RWPE2 (cell line): ENCODE data around the gene POU2F3.
A peak's percentile ranks its signal among the peaks of the same experiment; 100 is the strongest.

Experiments
- ATAC-seq: fragments of 200-7000 bp; cut with Tn5 transposase; 3 replicates; pipeline ENCODE4 v1.9.1; 2021; ENCODE audit warnings: low read depth
- DNase-seq: peaks from one replicate; pipeline ENCODE4 v3.0.0-alpha.2; 2020; ENCODE audit warnings: low spot score
- H3K27ac ChIP-seq: fragments of 450-650 bp; 2 replicates; pipeline ENCODE4 v1.5.1; 2017; ENCODE audit warnings: mild to moderate bottlenecking; ENCODE audit not compliant: poor library complexity, severe bottlenecking
- H3K27me3 ChIP-seq: fragments of 250-450 bp; sonication (Bioruptor Pico); 2 replicates; pipeline ENCODE4 v1.5.1; 2021; ENCODE audit warnings: mild to moderate bottlenecking, moderate library complexity; ENCODE audit not compliant: insufficient read depth, poor library complexity, severe bottlenecking
- H3K36me3 ChIP-seq: fragments of 250-450 bp; sonication (Bioruptor Pico); 2 replicates; pipeline ENCODE4 v1.5.1; 2020; ENCODE audit warnings: low read depth, mild to moderate bottlenecking, moderate library complexity
- H3K4me1 ChIP-seq: fragments of 250-450 bp; sonication (Bioruptor Pico); 2 replicates; pipeline ENCODE4 v1.5.1; 2021; ENCODE audit warnings: mild to moderate bottlenecking, moderate library complexity; ENCODE audit not compliant: insufficient read depth, poor library complexity, severe bottlenecking
- H3K4me3 ChIP-seq: fragments of 250-450 bp; sonication (Bioruptor Pico); 2 replicates; pipeline ENCODE4 v1.5.1; 2021; ENCODE audit warnings: mild to moderate bottlenecking, moderate library complexity; ENCODE audit not compliant: severe bottlenecking
- H3K9me3 ChIP-seq: fragments of 250-450 bp; sonication (Bioruptor Pico); 2 replicates; pipeline ENCODE4 v1.5.1; 2021; ENCODE audit warnings: mild to moderate bottlenecking, moderate library complexity; ENCODE audit not compliant: severe bottlenecking
- TF ChIP-seq, protein P1 (sequence below): fragments of 450-650 bp; IDR thresholded peaks from one replicate; pipeline ENCODE4 v1.5.1; 2017; ENCODE audit warnings: mild to moderate bottlenecking, moderate library complexity; ENCODE audit not compliant: poor library complexity, severe bottlenecking

POU2F3 gene

DNA sequence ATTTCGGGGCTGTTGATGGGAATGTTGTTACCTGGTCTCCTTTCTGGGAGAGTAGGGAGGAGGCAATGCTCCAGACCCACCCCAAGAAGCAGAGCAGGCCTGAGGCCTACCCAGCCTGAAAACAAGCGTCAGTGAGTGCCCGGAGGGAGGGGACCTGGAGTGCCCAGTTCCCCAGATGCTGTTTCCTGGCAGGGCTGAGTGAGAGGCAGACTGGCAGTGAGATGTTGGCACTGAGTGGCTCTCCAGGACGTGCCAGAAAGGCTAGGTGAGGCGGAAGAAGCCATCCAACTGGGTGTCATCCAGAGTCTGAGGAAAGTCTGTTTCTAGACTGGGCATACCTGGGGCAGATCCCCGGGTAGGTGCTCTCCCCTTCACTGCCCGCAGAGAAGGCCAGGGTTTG, 1.3 kb downstream of the POU2F3 start:
- ATAC-seq (no peak), DNase-seq (no peak)
- peaks cover 7% of the 10 kb centered on the region for H3K27me3 ChIP-seq
- no peaks in the 10 kb centered on the region for H3K4me1 ChIP-seq
- TF ChIP-seq, protein P1, sequence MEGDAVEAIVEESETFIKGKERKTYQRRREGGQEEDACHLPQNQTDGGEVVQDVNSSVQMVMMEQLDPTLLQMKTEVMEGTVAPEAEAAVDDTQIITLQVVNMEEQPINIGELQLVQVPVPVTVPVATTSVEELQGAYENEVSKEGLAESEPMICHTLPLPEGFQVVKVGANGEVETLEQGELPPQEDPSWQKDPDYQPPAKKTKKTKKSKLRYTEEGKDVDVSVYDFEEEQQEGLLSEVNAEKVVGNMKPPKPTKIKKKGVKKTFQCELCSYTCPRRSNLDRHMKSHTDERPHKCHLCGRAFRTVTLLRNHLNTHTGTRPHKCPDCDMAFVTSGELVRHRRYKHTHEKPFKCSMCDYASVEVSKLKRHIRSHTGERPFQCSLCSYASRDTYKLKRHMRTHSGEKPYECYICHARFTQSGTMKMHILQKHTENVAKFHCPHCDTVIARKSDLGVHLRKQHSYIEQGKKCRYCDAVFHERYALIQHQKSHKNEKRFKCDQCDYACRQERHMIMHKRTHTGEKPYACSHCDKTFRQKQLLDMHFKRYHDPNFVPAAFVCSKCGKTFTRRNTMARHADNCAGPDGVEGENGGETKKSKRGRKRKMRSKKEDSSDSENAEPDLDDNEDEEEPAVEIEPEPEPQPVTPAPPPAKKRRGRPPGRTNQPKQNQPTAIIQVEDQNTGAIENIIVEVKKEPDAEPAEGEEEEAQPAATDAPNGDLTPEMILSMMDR = no peak
- H3K9me3 ChIP-seq = no peaks in the 10 kb centered on the region
- H3K27ac ChIP-seq = no peak overlapping the region
- no peak overlapping the region for H3K4me3 ChIP-seq
- H3K36me3 ChIP-seq = no peaks in the 10 kb centered on the region

DNA sequence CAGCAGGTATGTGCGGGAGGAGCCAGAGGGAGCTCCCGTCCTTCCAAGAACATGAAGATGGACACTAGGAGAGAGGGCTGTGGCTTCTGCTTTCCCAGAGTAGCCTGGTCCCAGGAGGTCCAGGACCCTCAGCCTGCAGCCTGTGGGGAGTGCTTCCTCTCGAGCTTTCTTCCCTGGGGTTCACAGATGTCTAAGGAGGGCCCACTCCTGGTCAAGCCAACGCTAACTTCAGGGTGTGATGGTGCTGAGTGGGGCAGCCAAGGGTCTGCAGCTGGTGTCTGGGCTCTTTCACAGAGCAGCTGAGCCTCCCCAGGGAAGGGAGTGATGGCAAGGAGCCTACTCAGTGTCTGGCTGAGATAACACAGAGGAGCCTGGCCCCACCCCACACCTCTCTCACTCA, 3.3 kb downstream of the POU2F3 start:
- Histone ChIP-seq H3K4me3 (no peak overlapping the region), H3K27me3 (peaks cover 7% of the 10 kb centered on the region), H3K27ac (no peak overlapping the region), H3K4me1 (peaks cover 1% of the 10 kb centered on the region), H3K9me3 (no peaks in the 10 kb centered on the region), H3K36me3 (no peaks in the 10 kb centered on the region)
- DNase-seq (no peak), ATAC-seq (no peak)
- TF ChIP-seq, protein P1 = no peak

DNA sequence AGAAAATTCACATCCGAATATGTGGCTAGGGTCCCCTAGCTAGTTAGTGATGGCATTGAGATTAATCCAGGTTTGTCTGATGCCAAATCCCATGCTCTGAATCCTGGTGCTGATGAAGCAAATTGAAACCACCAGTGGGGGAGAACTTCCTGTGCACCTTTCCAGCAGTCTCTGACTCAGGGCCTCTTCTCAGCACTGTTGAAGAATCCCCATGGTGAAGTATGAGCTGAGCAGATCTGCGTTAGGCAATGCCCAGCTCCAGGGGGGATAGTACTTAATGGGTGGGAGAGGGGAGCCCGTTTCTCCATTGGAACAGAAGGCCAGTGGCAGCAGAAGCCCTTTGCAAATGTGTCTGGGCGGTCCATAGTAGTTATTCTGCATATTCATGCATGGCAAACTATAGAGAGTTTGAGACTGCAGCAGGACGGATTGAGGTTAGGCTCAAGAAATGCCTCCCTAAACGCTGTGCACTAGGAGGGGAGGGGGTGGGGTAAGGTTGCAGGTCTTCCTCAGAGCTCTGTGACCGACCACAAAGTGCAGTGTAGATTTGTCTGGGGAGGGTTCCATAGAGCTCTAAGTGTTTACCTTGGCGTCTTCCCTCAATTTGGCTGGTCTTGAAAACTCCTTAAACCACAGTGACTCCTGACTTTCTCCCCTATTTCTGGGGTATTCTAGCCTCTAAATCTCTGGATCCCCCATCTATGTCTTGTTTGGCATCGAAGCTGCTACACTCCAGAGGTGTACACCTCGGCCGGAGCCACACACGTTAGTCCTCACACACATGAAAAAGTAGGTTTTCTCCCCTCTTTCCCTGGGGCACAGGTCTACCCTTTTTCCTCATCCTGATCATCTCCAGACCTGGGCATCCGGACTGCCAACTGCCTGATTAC, 4.8 kb downstream of the POU2F3 start:
- peaks cover 9% of the 10 kb centered on the region for H3K4me1 ChIP-seq
- TF ChIP-seq, protein P1 = no peak
- ATAC-seq (peak; percentile 43; the same call in 1 of the 3 replicates), DNase-seq (no peak)
- no peak overlapping the region for H3K27ac ChIP-seq
- H3K36me3 ChIP-seq = no peaks in the 10 kb centered on the region
- H3K4me3 ChIP-seq = no peak overlapping the region
- H3K27me3 ChIP-seq = peaks cover 7% of the 10 kb centered on the region
- no peaks in the 10 kb centered on the region for H3K9me3 ChIP-seq

DNA sequence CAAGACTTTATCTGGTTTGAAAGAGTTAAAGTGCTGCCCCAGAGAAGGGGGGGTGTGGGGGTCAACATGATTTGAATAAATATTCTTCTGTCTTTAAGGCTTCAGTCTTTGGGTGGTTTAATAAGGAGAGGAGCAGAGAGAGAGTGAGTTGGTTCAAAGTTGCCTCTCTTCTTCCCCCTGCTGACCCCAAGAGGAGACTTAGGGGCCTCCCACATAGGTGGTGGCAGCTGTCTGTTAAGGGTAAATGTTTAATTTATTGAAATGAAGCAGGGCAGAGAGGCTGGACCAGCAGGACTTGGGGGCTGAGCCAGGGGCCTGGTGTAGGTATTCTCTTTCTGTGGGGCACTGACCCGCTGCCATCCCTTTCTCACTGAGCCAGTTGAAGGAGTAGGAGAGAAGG, 5.5 kb downstream of the POU2F3 start:
- no peak overlapping the region for H3K4me3 ChIP-seq
- TF ChIP-seq, protein P1 = no peak
- H3K27ac ChIP-seq = no peak overlapping the region
- H3K9me3 ChIP-seq = no peaks in the 10 kb centered on the region
- H3K27me3 ChIP-seq = peaks cover 3% of the 10 kb centered on the region
- no peaks in the 10 kb centered on the region for H3K36me3 ChIP-seq
- H3K4me1 ChIP-seq = peaks cover 9% of the 10 kb centered on the region
- no peak for DNase-seq
- ATAC-seq = no peak
